Gastrocnemius medialis (tissue), 4 donors: ENCODE results near the gene DYNLT1. TPM values are rescaled to one million over a fixed set of nuclear protein-coding genes. Genes with fewer than 3 reads are reported as not detected.
A peak's percentile ranks its signal among the peaks of the same experiment; 100 is the strongest.

Experiments
- ATAC-seq, 2 donors: fragments of 150-250 bp; one replicate each; pipeline ENCODE4 v1.9.1; 2016
- DNase-seq, 2 donors: peaks; one replicate each; pipeline ENCODE4 v3.0.0-alpha.2; 2019
- H3K27ac ChIP-seq, 4 donors: fragments of 200-600 bp; sonication (generic); 1 replicate in 1 of 4; 2 replicates in 3 of 4; pipeline ENCODE4 v1.5.1; 2016 to 2018; ENCODE audit warnings: mild to moderate bottlenecking in 2 of 4, moderate library complexity in 1 of 4
- H3K27me3 ChIP-seq, 3 donors: fragments of 200-600 bp; sonication (generic) in 2 of 3; 1 replicate in 1 of 3; 2 replicates in 2 of 3; pipeline versions ENCODE4 v1.5.1 to v1.6.0; 2016 to 2019; ENCODE audit warnings: mild to moderate bottlenecking in 1 of 3, moderate library complexity in 1 of 3
- H3K36me3 ChIP-seq, 2 donors: fragments of 200-600 bp; sonication (generic) in 1 of 2; one replicate each; pipeline ENCODE4 v1.5.1; 2017 to 2018
- H3K4me1 ChIP-seq, 2 donors: fragments of 200-600 bp; sonication (generic) in 1 of 2; one replicate each; pipeline ENCODE4 v1.5.1; 2016 to 2017; ENCODE audit warnings: mild to moderate bottlenecking in 2 of 2
- H3K4me3 ChIP-seq, 4 donors: fragments of 200-600 bp; sonication (generic) in 3 of 4; 1 replicate in 1 of 4; 2 replicates in 3 of 4; pipeline ENCODE4 v1.5.1; 2016 to 2019; ENCODE audit warnings: mild to moderate bottlenecking in 2 of 4
- H3K9me3 ChIP-seq, 3 donors: fragments of 200-600 bp; sonication (generic) in 2 of 3; 1 replicate in 1 of 3; 2 replicates in 2 of 3; pipeline ENCODE4 v1.5.1; 2016 to 2019
- CTCF ChIP-seq, 5 experiments: fragments of 450-650 bp in 3 of 5; fragments of 200-600 bp in 2 of 5; sonication (generic) in 2 of 5; IDR thresholded peaks in 4 of 5; conservative IDR thresholded peaks in 1 of 5; 1 replicate in 4 of 5; 2 replicates in 1 of 5; pipeline ENCODE4 v1.5.1; 2016 to 2019; ENCODE audit warnings: antibody characterized with exemption in 5 of 5, mild to moderate bottlenecking in 3 of 5, moderate library complexity in 3 of 5
- POLR2A ChIP-seq, 2 donors: fragments of 450-650 bp; IDR thresholded peaks; one replicate each; pipeline ENCODE4 v1.6.1; 2017; ENCODE audit warnings: antibody characterized with exemption in 2 of 2, mild to moderate bottlenecking in 2 of 2, moderate library complexity in 2 of 2
- in situ Hi-C, 4 donors: fragments of 200-750 bp; cut with MboI; loops; one replicate each; pipeline versions ENCODE4 v1.15.0 to v1.8.0; 2017; ENCODE audit warnings: low sequenced_read_pairs in 4 of 4
- intact Hi-C: fragments of 100-400 bp; cut with DNase I; formaldehyde crosslinking; loops from one replicate; pipeline ENCODE4 v1.15.1; 2023; ENCODE audit warnings: low total_unique reads
- total RNA-seq, 4 donors: library from RNA; depleted of rRNA; stranded (reverse); fragments of >200 nt; gene quantifications; one replicate each; pipeline versions ENCODE4 v1.1.0 to v1.2.3, GENCODE V29; 2016

Gene DYNLT1
- total RNA-seq, 4 donors from 2014 or later, result 62.8 to 94.7 (median 67.3) TPM

DNA sequence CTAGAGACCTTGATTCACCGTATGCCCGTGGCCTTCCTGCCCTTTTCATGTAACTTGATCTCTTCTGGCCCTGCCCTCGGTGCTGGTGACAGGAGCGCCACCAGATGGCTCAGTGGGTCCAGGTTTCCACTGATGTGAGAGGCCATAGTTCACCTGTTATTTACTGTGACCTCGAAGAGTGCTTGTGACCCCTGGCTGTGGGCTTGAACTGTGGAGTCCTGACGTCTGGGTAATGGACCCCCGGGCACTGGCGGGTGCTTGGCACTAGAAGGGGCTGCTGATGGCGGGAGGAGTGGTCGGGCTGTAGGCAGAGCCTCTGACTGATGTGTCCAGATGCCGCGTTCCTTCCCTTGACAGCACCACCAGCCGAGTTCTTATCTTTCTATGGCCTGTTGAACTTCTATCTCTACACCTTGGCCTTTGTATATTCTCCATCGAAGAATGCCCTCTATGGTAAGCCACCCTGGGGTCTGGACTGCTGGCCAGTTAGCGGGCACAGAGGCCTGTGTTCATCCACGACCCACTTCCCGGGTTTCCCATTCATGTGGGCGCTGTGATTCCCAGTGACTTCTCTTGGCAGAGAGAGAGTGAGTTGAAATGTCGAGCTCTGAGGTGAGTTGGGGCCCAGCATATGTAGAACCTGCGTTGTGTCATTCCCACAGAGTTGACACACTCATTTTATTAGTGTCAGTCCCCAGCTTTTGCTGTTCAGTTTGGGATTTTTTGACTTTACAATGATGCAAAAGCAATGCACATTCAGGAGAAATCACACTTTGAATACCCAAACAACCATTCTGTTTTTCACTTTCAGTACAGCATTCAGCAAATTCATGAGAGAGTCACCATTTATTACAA, 14.9 kb downstream of the DYNLT1 start:
- ATAC-seq (peak; percentile 70 to 73), DNase-seq (peak; percentile 47 to 84)
- in situ Hi-C loops, result loop anchor here in 3 of 4 donors (5.0 kb wide), 2 partner anchors 58 to 63 kb away; no protein-coding TSS in a partner anchor
- intact Hi-C loops, result loop anchor here (1.0 to 10.0 kb wide), 5 partner anchors 33 to 1442 kb away; partner anchors contain the start of gene EZR
- TF ChIP-seq POLR2A (IDR thresholded peaks at IDR 0.05) (no peak), CTCF (IDR thresholded peaks at IDR 0.05 in 4 of 5, conservative IDR thresholded peaks at IDR 0.05 in 1 of 5) (peak; percentile 61 to 75 (median 66))
- Histone ChIP-seq H3K4me1 (peaks cover 21 to 33% of the 10 kb centered on the region in 2 donors), H3K9me3 (no peaks in the 10 kb centered on the region), H3K27ac (peak overlapping the region; percentile 8 to 86 (median 36)), H3K36me3 (peaks cover 0 to 18% of the 10 kb centered on the region in 2 donors), H3K27me3 (no peaks in the 10 kb centered on the region), H3K4me3 (no peak overlapping the region)

GRCh38 chr6:158628542-158628941, 16.0 kb downstream of the DYNLT1 start:
- peaks cover 0 to 12% of the 10 kb centered on the region in 2 donors for H3K36me3 ChIP-seq
- intact Hi-C loops, result loop anchor here (2.0 to 5.0 kb wide), 2 partner anchors 190 to 1441 kb away; partner anchors contain the start of gene EZR
- no peak for TF ChIP-seq CTCF (IDR thresholded peaks at IDR 0.05 in 4 of 5, conservative IDR thresholded peaks at IDR 0.05 in 1 of 5)
- TF ChIP-seq POLR2A (IDR thresholded peaks at IDR 0.05), result no peak

DNA sequence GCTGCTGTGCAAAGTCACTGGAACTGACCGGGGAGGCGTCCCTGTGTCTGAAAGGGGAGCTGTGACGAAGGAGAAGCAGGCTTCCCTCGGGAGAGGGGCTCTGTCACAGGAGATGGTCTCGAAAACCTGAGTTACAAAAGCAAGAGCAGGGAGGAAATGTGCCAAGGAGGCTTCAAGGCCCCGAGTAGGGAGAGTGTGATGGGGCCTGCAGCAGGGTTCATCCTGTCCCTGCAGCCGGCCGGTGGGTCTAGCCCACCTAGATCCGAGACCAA, 16.7 kb downstream of the DYNLT1 start:
- H3K4me1 ChIP-seq, result peaks cover 21 to 33% of the 10 kb centered on the region in 2 donors
- intact Hi-C loops (loop anchor here (2.0 to 5.0 kb wide), 2 partner anchors 191 to 1441 kb away; partner anchors contain the start of gene EZR), in situ Hi-C loops (loop anchor here in 3 of 4 donors (5.0 kb wide), 2 partner anchors 59 to 64 kb away; no protein-coding TSS in a partner anchor)
- no peaks in the 10 kb centered on the region for H3K27me3 ChIP-seq
- no peak overlapping the region for H3K27ac ChIP-seq
- H3K36me3 ChIP-seq, result peaks cover 0 to 12% of the 10 kb centered on the region in 2 donors
- no peaks in the 10 kb centered on the region for H3K9me3 ChIP-seq
- no peak for ATAC-seq
- H3K4me3 ChIP-seq, result no peak overlapping the region
- no peak for TF ChIP-seq POLR2A (IDR thresholded peaks at IDR 0.05)
- no peak for TF ChIP-seq CTCF (IDR thresholded peaks at IDR 0.05 in 4 of 5, conservative IDR thresholded peaks at IDR 0.05 in 1 of 5)
- DNase-seq, result no peak

More at GRCh38 chr6:158628542-158628941, 16.0 kb downstream of the DYNLT1 start:
- Histone ChIP-seq H3K9me3 (no peaks in the 10 kb centered on the region), H3K4me1 (peaks cover 21 to 33% of the 10 kb centered on the region in 2 donors), H3K4me3 (no peak overlapping the region), H3K27me3 (no peaks in the 10 kb centered on the region), H3K27ac (peak overlapping the region; percentile 8 to 86 (median 44))
- ATAC-seq (peak in 1 of 2 donors; percentile 22), DNase-seq (no peak)
- in situ Hi-C loops, result loop anchor here in 3 of 4 donors (5.0 kb wide), 2 partner anchors 59 to 64 kb away; no protein-coding TSS in a partner anchor

GRCh38 chr6:158627168-158627939, 17.2 kb downstream of the DYNLT1 start:
- peaks cover 0 to 12% of the 10 kb centered on the region in 2 donors for H3K36me3 ChIP-seq
- TF ChIP-seq POLR2A (IDR thresholded peaks at IDR 0.05) (no peak), CTCF (IDR thresholded peaks at IDR 0.05 in 4 of 5, conservative IDR thresholded peaks at IDR 0.05 in 1 of 5) (no peak)
- peaks cover 20 to 31% of the 10 kb centered on the region in 2 donors for H3K4me1 ChIP-seq
- ATAC-seq, result no peak
- DNase-seq, result no peak
- H3K27me3 ChIP-seq, result no peaks in the 10 kb centered on the region
- H3K27ac ChIP-seq, result no peak overlapping the region
- intact Hi-C loops, result loop anchor here (5.0 kb wide), 1 partner anchor 1440 kb away; no protein-coding TSS in a partner anchor
- H3K4me3 ChIP-seq, result no peak overlapping the region
- in situ Hi-C loops, result loop anchor here in 3 of 4 donors (5.0 kb wide), 2 partner anchors 60 to 65 kb away; no protein-coding TSS in a partner anchor
- no peaks in the 10 kb centered on the region for H3K9me3 ChIP-seq
